ENCODE results near the gene CHST12. TPM values are rescaled to one million over a fixed set of nuclear protein-coding genes. Genes with fewer than 3 reads are reported as not detected.

CHST12 gene
- polyA plus RNA-seq, 2 of the 4 experiments (the other 2 are of a cell fraction) = 5.6 to 12.0 TPM

GRCh38 chr7:2475678-2476015 is 72.2 kb downstream of the CHST12 start (continued):
- TF ChIP-seq, protein P1, sequence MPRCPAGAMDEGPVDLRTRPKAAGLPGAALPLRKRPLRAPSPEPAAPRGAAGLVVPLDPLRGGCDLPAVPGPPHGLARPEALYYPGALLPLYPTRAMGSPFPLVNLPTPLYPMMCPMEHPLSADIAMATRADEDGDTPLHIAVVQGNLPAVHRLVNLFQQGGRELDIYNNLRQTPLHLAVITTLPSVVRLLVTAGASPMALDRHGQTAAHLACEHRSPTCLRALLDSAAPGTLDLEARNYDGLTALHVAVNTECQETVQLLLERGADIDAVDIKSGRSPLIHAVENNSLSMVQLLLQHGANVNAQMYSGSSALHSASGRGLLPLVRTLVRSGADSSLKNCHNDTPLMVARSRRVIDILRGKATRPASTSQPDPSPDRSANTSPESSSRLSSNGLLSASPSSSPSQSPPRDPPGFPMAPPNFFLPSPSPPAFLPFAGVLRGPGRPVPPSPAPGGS (IDR thresholded peaks at IDR 0.05) = no peak

DNA sequence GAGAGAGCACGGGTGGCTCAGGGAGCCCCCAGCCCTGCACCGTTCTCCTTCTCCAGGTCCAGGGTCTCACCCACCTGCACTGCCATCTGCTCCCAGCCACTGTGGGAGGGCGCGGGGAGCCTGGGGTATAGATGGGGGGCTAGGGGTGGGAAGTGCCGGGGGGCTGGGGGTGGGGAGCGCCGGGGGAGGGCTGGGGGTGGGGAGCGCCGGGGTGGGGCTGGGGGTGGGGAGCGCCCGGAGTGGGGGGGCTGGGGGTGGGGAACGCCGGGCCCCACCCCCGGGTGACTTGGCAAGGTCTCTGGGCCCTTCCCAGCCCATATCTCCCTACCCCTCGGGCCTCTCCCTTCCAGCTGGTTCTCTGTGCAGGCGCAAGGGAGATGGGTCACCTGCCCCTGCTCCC is 72.9 kb downstream of the CHST12 start, which contains the start of gene GRIFIN:
GRIFIN (minus strand) TSS at position 101 of the 400 bp plus-strand sequence; CDS start at position 86, 15 bp downstream.
- 47% methylated on average over 3 of the region's 16 CpGs for WGBS (ENCODE audit: missing lambda C conversion rate)
- TF ChIP-seq HMGXB4 (CRISPR knock-in tag; IDR thresholded peaks at IDR 0.05; ENCODE audit: borderline replicate concordance) (no peak), CEBPB (IDR thresholded peaks at IDR 0.05) (no peak), RARB (CRISPR knock-in tag; IDR thresholded peaks at IDR 0.05) (no peak)
- TF ChIP-seq, protein P2, sequence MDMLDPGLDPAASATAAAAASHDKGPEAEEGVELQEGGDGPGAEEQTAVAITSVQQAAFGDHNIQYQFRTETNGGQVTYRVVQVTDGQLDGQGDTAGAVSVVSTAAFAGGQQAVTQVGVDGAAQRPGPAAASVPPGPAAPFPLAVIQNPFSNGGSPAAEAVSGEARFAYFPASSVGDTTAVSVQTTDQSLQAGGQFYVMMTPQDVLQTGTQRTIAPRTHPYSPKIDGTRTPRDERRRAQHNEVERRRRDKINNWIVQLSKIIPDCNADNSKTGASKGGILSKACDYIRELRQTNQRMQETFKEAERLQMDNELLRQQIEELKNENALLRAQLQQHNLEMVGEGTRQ (IDR thresholded peaks at IDR 0.05) = no peak
- no peak for DNase-seq (ENCODE audit: low read depth in 1 of 2, low spot score in 1 of 2)
- H3K4me1 ChIP-seq = peaks cover 12% of the 10 kb centered on the region; the same call in 2 of the 3 replicates
- POLR2A ChIA-PET = no interaction called here
- H3K4me2 ChIP-seq = no peak within 1 kb of the TSS
- H3K4me3 ChIP-seq = no peak within 1 kb of the TSS
- FAIRE-seq = no peak
- ATAC-seq = no peak
- H3K9me3 ChIP-seq = no peaks in the 10 kb centered on the region
- no peak within 1 kb of the TSS; a peak in 1 of 6 replicates for H3K27ac ChIP-seq
- CTCF ChIA-PET = interaction anchor here (0.6 to 5.9 kb wide), 6 partner anchors 7 to 205 kb away, joined by 3 to 45 read pairs (median 4); no protein-coding TSS in a partner anchor

- Histone ChIP-seq H3K4me1 (peaks cover 10% of the 10 kb centered on the region; the same call in 1 of the 3 replicates), H3K27ac (no peak overlapping the region; a peak in 1 of 6 replicates), H3K9me3 (no peaks in the 10 kb centered on the region), H3K4me2 (no peak overlapping the region; the same call in 2 of the 3 replicates), H3K4me3 (no peak overlapping the region)
- DNase-seq (ENCODE audit: low read depth in 1 of 2, low spot score in 1 of 2) (no peak), FAIRE-seq (no peak), ATAC-seq (peak in 1 of 2 experiments; percentile 9; a peak in 3 of 6 replicates)
- TF ChIP-seq FOSB (CRISPR knock-in tag; IDR thresholded peaks at IDR 0.05) = no peak
- TF ChIP-seq KDM1A (IDR thresholded peaks at IDR 0.05; ENCODE audit: low read depth) = no peak
- TF ChIP-seq REST (IDR thresholded peaks at IDR 0.05) = no peak
- TF ChIP-seq HOXB13 (CRISPR knock-in tag; IDR thresholded peaks at IDR 0.05; ENCODE audit: low read depth) = no peak
- TF ChIP-seq CEBPB (IDR thresholded peaks at IDR 0.05) = no peak
- TF ChIP-seq BHLHE40 (IDR thresholded peaks at IDR 0.05; ENCODE audit: low read depth, low read length) = no peak
- TF ChIP-seq ZC3H11A (IDR thresholded peaks at IDR 0.05) = no peak
- no peak for TF ChIP-seq PHF8 (IDR thresholded peaks at IDR 0.05; ENCODE audit: borderline replicate concordance, low read depth)
- TF ChIP-seq JUNB (IDR thresholded peaks at IDR 0.05) = no peak
- no peak for TF ChIP-seq FOSL2 (IDR thresholded peaks at IDR 0.05)
- no peak for TF ChIP-seq FOSL2 (CRISPR knock-in tag; IDR thresholded peaks at IDR 0.05)
- TF ChIP-seq TP53 (CRISPR knock-in tag; IDR thresholded peaks at IDR 0.05) = no peak
- POLR2A ChIA-PET = no interaction called here
- 53% methylated on average over 10 of the region's 25 CpGs for WGBS (ENCODE audit: missing lambda C conversion rate)
- CTCF ChIA-PET = interaction anchor here (0.6 to 5.9 kb wide), 8 partner anchors 8 to 205 kb away, joined by 3 to 45 read pairs (median 5); no protein-coding TSS in a partner anchor
Observed at GRCh38 chr7:2476776-2477446, 73.5 kb downstream of the CHST12 start.

Data from A549 (cell line).